Measurements from ENCODE around the gene MIAT. TPM values are rescaled to one million over a fixed set of nuclear protein-coding genes. Genes with fewer than 3 reads are reported as not detected.

MIAT gene
- total RNA-seq, 2 donors from 2014 or later: 65.9 to 113 TPM

GRCh38 chr22:26718488-26718887 lies 61.1 kb downstream of the MIAT start:
- no peak for ATAC-seq (replicated peaks in 1 of 2)
- H3K4me1 Mint-ChIP-seq (ENCODE audit: low read depth): no peaks in the 10 kb centered on the region
- no peak overlapping the region for H3K27ac Mint-ChIP-seq
- DNase-seq: no peak
- peaks cover 0 to 2% of the 10 kb centered on the region in 2 donors for H3K36me3 Mint-ChIP-seq (ENCODE audit: insufficient read depth in 2 of 2)
- H3K4me3 Mint-ChIP-seq: no peak overlapping the region
- H3K9me3 Mint-ChIP-seq: no peaks in the 10 kb centered on the region
- H3K27me3 Mint-ChIP-seq (ENCODE audit: low read depth): no peaks in the 10 kb centered on the region

- H3K36me3 Mint-ChIP-seq (ENCODE audit: insufficient read depth in 2 of 2): peaks cover 0 to 2% of the 10 kb centered on the region in 2 donors
- H3K27me3 Mint-ChIP-seq (ENCODE audit: low read depth): no peaks in the 10 kb centered on the region
- no peak for ATAC-seq (replicated peaks in 1 of 2)
- no peak overlapping the region for H3K4me3 Mint-ChIP-seq
- H3K27ac Mint-ChIP-seq: no peak overlapping the region
- no peaks in the 10 kb centered on the region for H3K9me3 Mint-ChIP-seq
- no peaks in the 10 kb centered on the region for H3K4me1 Mint-ChIP-seq (ENCODE audit: low read depth)
- no peak for DNase-seq
Observed at GRCh38 chr22:26718905-26719304, 61.5 kb downstream of the MIAT start.

GRCh38 chr22:26722159-26722558 lies 64.8 kb downstream of the MIAT start:
- H3K9me3 Mint-ChIP-seq: peaks cover 0 to 2% of the 10 kb centered on the region in 2 donors
- no peak overlapping the region for H3K4me3 Mint-ChIP-seq
- no peak overlapping the region for H3K27ac Mint-ChIP-seq
- H3K27me3 Mint-ChIP-seq (ENCODE audit: low read depth): no peaks in the 10 kb centered on the region
- peaks cover 6 to 7% of the 10 kb centered on the region in 2 donors for H3K36me3 Mint-ChIP-seq (ENCODE audit: insufficient read depth in 2 of 2)
- peaks cover 15% of the 10 kb centered on the region for H3K4me1 Mint-ChIP-seq (ENCODE audit: low read depth)
- DNase-seq (no peak), ATAC-seq (replicated peaks in 1 of 2) (no peak)

- Mint-ChIP-seq H3K27me3 (ENCODE audit: low read depth) (no peaks in the 10 kb centered on the region), H3K27ac (no peak overlapping the region), H3K4me1 (ENCODE audit: low read depth) (peaks cover 15% of the 10 kb centered on the region), H3K36me3 (ENCODE audit: insufficient read depth in 2 of 2) (peaks cover 6 to 7% of the 10 kb centered on the region in 2 donors), H3K4me3 (no peak overlapping the region), H3K9me3 (peaks cover 0 to 2% of the 10 kb centered on the region in 2 donors)
- no peak for ATAC-seq (replicated peaks in 1 of 2)
- no peak for DNase-seq
Observed at GRCh38 chr22:26724414-26724813, 67.0 kb downstream of the MIAT start.

GRCh38 chr22:26725012-26725676 lies 67.8 kb downstream of the MIAT start:
- ATAC-seq (replicated peaks in 1 of 2) (no peak), DNase-seq (no peak)
- Mint-ChIP-seq H3K36me3 (ENCODE audit: insufficient read depth in 2 of 2) (peaks cover 6% of the 10 kb centered on the region in 2 donors), H3K4me3 (no peak overlapping the region), H3K4me1 (ENCODE audit: low read depth) (peaks cover 15% of the 10 kb centered on the region), H3K27ac (no peak overlapping the region), H3K9me3 (peaks cover 0 to 2% of the 10 kb centered on the region in 2 donors), H3K27me3 (ENCODE audit: low read depth) (no peaks in the 10 kb centered on the region)

Other genes starting within 250 kb of the MIAT start
- 10 to 100 TPM; 14.6 to 18.1 TPM for gene ASPHD2, start 228.3 kb upstream of the MIAT start, total RNA-seq
- gene HPS4, start 173.8 kb upstream of the MIAT start, total RNA-seq: 10 to 100 TPM; 50.5 to 62.2 TPM
- 10 to 100 TPM; 13.5 to 20.0 TPM for gene SRRD, start 173.7 kb upstream of the MIAT start, total RNA-seq
- gene TFIP11, start 145.1 kb upstream of the MIAT start, total RNA-seq: 10 to 100 TPM; 47.0 to 62.5 TPM
- 10 to 100 TPM; 19.0 to 23.2 TPM for gene TPST2, start 67.5 kb upstream of the MIAT start, total RNA-seq
- gene CRYBB1, start 39.6 kb upstream of the MIAT start, total RNA-seq: not detected
- under 1 TPM in 1 of 2 donors, not detected in 1; 0.63 TPM for gene CRYBA4, start 35.6 kb upstream of the MIAT start, total RNA-seq

Data from activated T-cell treated with anti-CD3 and anti-CD28 coated beads, Interleukin-2, amount 50 U/mL, for 72 hours (primary cell).